ENCODE measurements around the gene TFEB. TPM values are rescaled to one million over a fixed set of nuclear protein-coding genes. Genes with fewer than 3 reads are reported as not detected.

Gene TFEB
- total and polyA plus RNA-seq, 7 donors, result 16.1 to 65.2 (median 40.9) TPM

GRCh38 chr6:41780551-41781365 is 45.4 kb upstream of the TFEB start, which contains the start of gene PRICKLE4:
TSS of gene PRICKLE4 (plus strand) at chr6:41780782. CDS start at chr6:41783474, 2,692 bp downstream.
- Histone ChIP-seq H3K27ac (peak within 1 kb of the TSS; percentile 75), H3K4me1 (peaks cover 13% of the 10 kb centered on the region), H3K4me3 (peak within 1 kb of the TSS; percentile 91), H3K36me3 (ENCODE audit: insufficient read depth in 1 of 2, low read depth in 1 of 2) (peaks cover 0 to 9% of the 10 kb centered on the region in 2 donors), H3K9me3 (no peaks in the 10 kb centered on the region), H3K27me3 (ENCODE audit: insufficient read depth in 3 of 3, low read length in 2 of 3) (no peaks in the 10 kb centered on the region)
- peak; percentile 47 to 66 for DNase-seq
- 1% methylated on average over 28 to 36 of the region's 36 CpGs for WGBS, 3 donors
- TF ChIP-seq CTCF (IDR thresholded peaks at IDR 0.05), result no peak
- peak; percentile 9 to 60 (median 24) for ATAC-seq
- intact Hi-C loops (cut with DNase I), result loop anchor here (1.0 to 10.0 kb wide), 3 partner anchors 114 to 264 kb away; partner anchors contain the start of gene USP49 (in 1 of the 2)

GRCh38 chr6:41779788-41780550 is 44.6 kb upstream of the TFEB start, which contains the start of gene FRS3:
TSS of gene FRS3 (minus strand) at chr6:41779900. CDS start at chr6:41776987, 2,913 bp downstream.
- peak within 1 kb of the TSS; percentile 75 for H3K27ac ChIP-seq
- H3K4me1 ChIP-seq, result peaks cover 10% of the 10 kb centered on the region
- no peaks in the 10 kb centered on the region for H3K27me3 ChIP-seq (ENCODE audit: insufficient read depth in 3 of 3, low read length in 2 of 3)
- TF ChIP-seq CTCF (IDR thresholded peaks at IDR 0.05), result peak; percentile 87
- H3K9me3 ChIP-seq, result no peaks in the 10 kb centered on the region
- peak within 1 kb of the TSS; percentile 91 for H3K4me3 ChIP-seq
- ATAC-seq (peak; percentile 97 to 98 (median 98)), DNase-seq (peak; percentile 99 to 100)
- peaks cover 1 to 16% of the 10 kb centered on the region in 2 donors for H3K36me3 ChIP-seq (ENCODE audit: insufficient read depth in 1 of 2, low read depth in 1 of 2)
- WGBS, 3 donors, result 0% methylated on average over 67 to 73 of the region's 73 CpGs
- intact Hi-C loops (cut with DNase I), result loop anchor here (1.0 to 10.0 kb wide), 7 partner anchors 43 to 413 kb away; partner anchors contain the start of genes TFEB (in 1 of the 2) and USP49 (in 1 of the 2)

GRCh38 chr6:41779336-41779735 is 43.9 kb upstream of the TFEB start:
- H3K36me3 ChIP-seq (ENCODE audit: insufficient read depth in 1 of 2, low read depth in 1 of 2), result peaks cover 6 to 22% of the 10 kb centered on the region in 2 donors
- peaks cover 10% of the 10 kb centered on the region for H3K4me1 ChIP-seq
- intact Hi-C loops (cut with DNase I), result loop anchor here (5.0 to 10.0 kb wide), 4 partner anchors 42 to 412 kb away; partner anchors contain the start of gene TFEB (in 1 of the 2)
- peak overlapping the region; percentile 51 for H3K27ac ChIP-seq
- TF ChIP-seq CTCF (IDR thresholded peaks at IDR 0.05), result no peak
- H3K4me3 ChIP-seq, result peak overlapping the region; percentile 91
- H3K9me3 ChIP-seq, result no peaks in the 10 kb centered on the region
- DNase-seq (no peak), ATAC-seq (no peak)
- no peaks in the 10 kb centered on the region for H3K27me3 ChIP-seq (ENCODE audit: insufficient read depth in 3 of 3, low read length in 2 of 3)
- WGBS, 3 donors, result 1 to 4% (median 2%) methylated on average over 9 to 16 of the region's 16 CpGs

- ATAC-seq, result no peak
- TF ChIP-seq CTCF (IDR thresholded peaks at IDR 0.05), result no peak
- H3K4me3 ChIP-seq, result peak overlapping the region; percentile 91
- no peaks in the 10 kb centered on the region for H3K9me3 ChIP-seq
- no peak for DNase-seq
- H3K4me1 ChIP-seq, result peaks cover 10% of the 10 kb centered on the region
- H3K36me3 ChIP-seq (ENCODE audit: insufficient read depth in 1 of 2, low read depth in 1 of 2), result peaks cover 6 to 27% of the 10 kb centered on the region in 2 donors
- H3K27ac ChIP-seq, result no peak overlapping the region
- WGBS, 3 donors, result 14 to 36% (median 27%) methylated on average over 6 of the region's 6 CpGs
- intact Hi-C loops (cut with DNase I), result loop anchor here (5.0 to 10.0 kb wide), 4 partner anchors 42 to 412 kb away; partner anchors contain the start of gene TFEB (in 1 of the 2)
- H3K27me3 ChIP-seq (ENCODE audit: insufficient read depth in 3 of 3, low read length in 2 of 3), result no peaks in the 10 kb centered on the region
Measured at GRCh38 chr6:41778895-41779294, 43.5 kb upstream of the TFEB start.

All from psoas muscle (tissue), 8 donors.